Measurements from ENCODE around the gene SPSB4. TPM values are rescaled to one million over a fixed set of nuclear protein-coding genes. Genes with fewer than 3 reads are reported as not detected.

The SPSB4 gene
- total RNA-seq, 1 donor from 2014 or later, result 1.2 TPM

DNA sequence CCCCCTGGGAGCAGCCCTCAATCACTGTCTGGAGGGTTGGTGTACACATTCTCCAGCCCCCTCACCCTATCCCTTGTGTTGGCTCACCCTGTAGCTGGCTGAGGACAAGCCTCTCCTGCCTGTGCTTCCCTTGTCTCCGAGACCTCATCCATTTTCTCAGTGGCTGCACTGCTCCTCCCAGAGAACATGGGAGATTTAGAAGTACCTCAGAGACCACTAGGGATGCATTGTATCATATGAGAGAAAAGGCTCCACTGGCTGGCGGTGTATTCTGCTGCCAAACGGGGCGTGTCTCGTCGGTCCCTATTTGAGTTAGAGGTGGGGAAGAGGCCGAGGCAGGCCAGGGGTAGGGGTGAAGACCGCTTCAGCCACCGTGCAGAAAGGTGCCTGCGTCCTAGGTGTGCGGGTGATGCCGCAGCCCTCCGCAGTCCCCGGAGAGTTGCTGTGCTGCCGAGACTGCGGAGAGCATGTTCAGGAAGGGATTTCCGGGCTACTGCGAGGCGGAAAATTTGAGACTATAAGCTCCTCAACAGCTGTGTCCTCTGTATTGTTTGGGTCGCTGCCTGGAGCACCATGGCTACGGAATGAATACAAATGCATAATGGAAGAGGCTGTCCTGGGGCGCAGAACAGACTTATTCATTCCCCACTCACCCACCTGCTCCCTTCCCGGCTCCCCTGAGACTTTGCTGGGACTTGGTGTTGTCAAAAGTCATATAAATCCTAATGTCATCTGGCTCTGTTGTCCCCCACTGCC is 43.8 kb downstream of the SPSB4 start:
- DNase-seq (no peak), ATAC-seq (peak; percentile 30)
- H3K4me1 ChIP-seq, result no peaks in the 10 kb centered on the region
- H3K9me3 ChIP-seq, result no peaks in the 10 kb centered on the region
- no peaks in the 10 kb centered on the region for H3K36me3 ChIP-seq
- intact Hi-C loops (cut with DNase I), result no loop called here
- H3K4me3 ChIP-seq, result peak overlapping the region; percentile 8
- peak overlapping the region; percentile 60 for H3K27ac ChIP-seq
- TF ChIP-seq CTCF (IDR thresholded peaks at IDR 0.05), result no peak
- no peaks in the 10 kb centered on the region for H3K27me3 ChIP-seq

DNA sequence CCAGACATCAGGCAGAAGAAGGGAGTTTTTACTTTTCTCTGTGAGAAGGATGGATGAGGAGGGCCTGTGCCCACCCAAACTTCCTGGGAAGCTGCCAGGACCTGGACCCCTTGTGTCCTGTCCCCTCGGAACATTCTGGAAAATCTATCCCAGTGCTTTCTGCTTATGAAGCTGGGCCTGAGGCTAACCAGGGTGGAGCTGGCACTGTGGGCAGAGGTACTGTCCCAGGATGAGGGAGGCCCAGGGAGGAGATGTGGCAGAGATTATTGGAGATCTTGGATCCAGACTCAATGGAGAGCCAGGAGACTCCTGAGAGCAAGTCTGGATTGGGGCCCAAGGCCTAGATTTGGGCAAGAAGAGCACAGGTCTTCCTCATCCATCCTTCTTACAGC is 44.4 kb downstream of the SPSB4 start:
- H3K27me3 ChIP-seq, result no peaks in the 10 kb centered on the region
- H3K4me1 ChIP-seq, result no peaks in the 10 kb centered on the region
- H3K36me3 ChIP-seq, result no peaks in the 10 kb centered on the region
- no peaks in the 10 kb centered on the region for H3K9me3 ChIP-seq
- no peak for ATAC-seq
- no peak for DNase-seq
- peak overlapping the region; percentile 60 for H3K27ac ChIP-seq
- intact Hi-C loops (cut with DNase I), result no loop called here
- no peak for TF ChIP-seq CTCF (IDR thresholded peaks at IDR 0.05)
- no peak overlapping the region for H3K4me3 ChIP-seq

DNA sequence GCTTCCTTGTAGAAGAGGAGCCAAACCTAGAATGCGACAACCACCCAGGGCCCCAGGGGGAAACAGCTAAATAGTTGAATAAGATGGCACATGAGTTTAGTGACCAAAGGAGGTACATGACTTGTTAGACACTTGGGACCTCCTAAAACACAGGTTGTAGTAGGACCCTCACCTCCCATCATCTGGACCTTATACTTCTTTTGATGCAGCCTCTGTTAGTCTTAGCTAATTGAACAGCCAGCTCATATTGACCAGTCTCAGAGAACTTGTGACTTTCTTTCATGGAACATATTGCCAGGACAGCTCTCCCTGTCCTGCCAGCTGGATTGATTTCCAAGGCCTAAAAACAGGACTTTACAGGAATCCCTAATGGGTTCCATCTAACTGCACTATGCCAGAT is 45.0 kb downstream of the SPSB4 start:
- Histone ChIP-seq H3K4me1 (no peaks in the 10 kb centered on the region), H3K36me3 (no peaks in the 10 kb centered on the region), H3K4me3 (no peak overlapping the region), H3K27ac (peak overlapping the region; percentile 60), H3K27me3 (no peaks in the 10 kb centered on the region), H3K9me3 (no peaks in the 10 kb centered on the region)
- intact Hi-C loops (cut with DNase I), result no loop called here
- DNase-seq, result no peak
- no peak for TF ChIP-seq CTCF (IDR thresholded peaks at IDR 0.05)
- no peak for ATAC-seq

GRCh38 chr3:141096981-141097380 is 45.8 kb downstream of the SPSB4 start:
- DNase-seq (no peak), ATAC-seq (no peak)
- Histone ChIP-seq H3K36me3 (no peaks in the 10 kb centered on the region), H3K27me3 (no peaks in the 10 kb centered on the region), H3K27ac (no peak overlapping the region), H3K4me3 (no peak overlapping the region), H3K9me3 (no peaks in the 10 kb centered on the region), H3K4me1 (no peaks in the 10 kb centered on the region)
- intact Hi-C loops (cut with DNase I), result no loop called here
- TF ChIP-seq CTCF (IDR thresholded peaks at IDR 0.05), result no peak

GRCh38 chr3:141100112-141100511 is 49.0 kb downstream of the SPSB4 start:
- Histone ChIP-seq H3K27ac (no peak overlapping the region), H3K27me3 (no peaks in the 10 kb centered on the region), H3K4me3 (no peak overlapping the region), H3K36me3 (no peaks in the 10 kb centered on the region), H3K4me1 (no peaks in the 10 kb centered on the region), H3K9me3 (no peaks in the 10 kb centered on the region)
- ATAC-seq, result no peak
- no peak for TF ChIP-seq CTCF (IDR thresholded peaks at IDR 0.05)
- no peak for DNase-seq
- intact Hi-C loops (cut with DNase I), result loop anchor here (10.0 kb wide), 1 partner anchor 95 kb away; no protein-coding TSS in a partner anchor
